H1 (cell line): ENCODE results near the gene THRB. TPM values are rescaled to one million over a fixed set of nuclear protein-coding genes. Genes with fewer than 3 reads are reported as not detected.

Experiments
- ASH2L ChIP-seq: fragments of 200-600, 300-600 bp; sonication (generic); IDR thresholded peaks from one replicate; pipeline ENCODE4 v1.7.1; 2017; ENCODE audit warnings: low read length
- CREB1 ChIP-seq: IDR thresholded peaks from 2 replicates; pipeline ENCODE4 v1.6.1; 2012; ENCODE audit warnings: inconsistent platforms
- KDM4A ChIP-seq: IDR thresholded peaks from one replicate; pipeline ENCODE4 v1.7.1; 2012; ENCODE audit warnings: low read depth, mild to moderate bottlenecking, moderate library complexity, low read length, inconsistent platforms; ENCODE audit not compliant: severe bottlenecking
- POLR2A ChIP-seq, 2 experiments: IDR thresholded peaks; 1 replicate in 1 of 2; 2 replicates in 1 of 2; pipeline ENCODE4 v1.6.1; 2011; ENCODE audit warnings: low read depth in 2 of 2, low read length in 2 of 2, mild to moderate bottlenecking in 2 of 2; ENCODE audit errors: control extremely low read depth in 1 of 2
- RBBP5 ChIP-seq: IDR thresholded peaks from 2 replicates; pipeline ENCODE4 v1.7.1; 2012; ENCODE audit warnings: low read depth, mild to moderate bottlenecking, inconsistent platforms, low read length, moderate library complexity, borderline replicate concordance
- SIN3A ChIP-seq, 2 experiments: IDR thresholded peaks in 1 of 2; conservative IDR thresholded peaks in 1 of 2; 2 replicates each; pipeline ENCODE4 v1.6.1; 2011 to 2012; ENCODE audit warnings: low read length in 2 of 2, improper control_type of control experiment in 1 of 2, low read depth in 1 of 2, mild to moderate bottlenecking in 1 of 2
- SP2 ChIP-seq: IDR thresholded peaks from 2 replicates; pipeline ENCODE4 v1.6.1; 2012; ENCODE audit warnings: mild to moderate bottlenecking, low read length, inconsistent platforms
- SP4 ChIP-seq: IDR thresholded peaks from 2 replicates; pipeline ENCODE4 v1.6.1; 2012; ENCODE audit warnings: low read length, inconsistent platforms
- TBP ChIP-seq: IDR thresholded peaks from 2 replicates; pipeline ENCODE4 v1.6.1; 2011; ENCODE audit warnings: low read depth, low read length, improper control_type of control experiment
- ZNF274 ChIP-seq: IDR thresholded peaks from 2 replicates; pipeline ENCODE4 v1.7.0; 2012; ENCODE audit warnings: low read length, borderline replicate concordance; ENCODE audit errors: extremely low read depth
- polyA plus RNA-seq, 7 experiments: library from polyadenylated mRNA; depleted of rRNA in 3 of 7; stranded (reverse) in 5 of 7; unstranded in 2 of 7; fragments of >200 nt in 5 of 7; fragments of 200-250 nt in 2 of 7; gene quantifications; 1 replicate in 5 of 7; 2 replicates in 1 of 7; 4 replicates in 1 of 7; pipeline versions ENCODE4 v1.2.1 to v1.2.3, GENCODE V29; 2011 to 2013; ENCODE audit warnings: missing spikeins in 2 of 7, mixed read lengths in 2 of 7
- total RNA-seq: library from RNA; stranded (reverse); fragmentation: NEBNext Ultra II Directional; extraction: Animal tissue kit (Norgen Biotek cat#: 25700); gene quantifications from 2 replicates; pipeline ENCODE4 v1.2.1, GENCODE V29; 2021
- TF ChIP-seq, protein P1 (sequence below), 3 experiments: IDR thresholded peaks; 1 replicate in 2 of 3; 2 replicates in 1 of 3; pipeline versions ENCODE4 v1.5.1 to v1.6.1; 2011; ENCODE audit warnings: low read length in 3 of 3, mild to moderate bottlenecking in 3 of 3, inconsistent platforms in 2 of 3, low read depth in 1 of 3, moderate library complexity in 1 of 3; ENCODE audit not compliant: insufficient read depth in 1 of 3; ENCODE audit errors: control extremely low read depth in 1 of 3

Gene THRB
- total and polyA plus RNA-seq, 2 of the 8 experiments (the other 6 are each of a cell fraction or from before 2014, with no cell fraction given) = 0.98 to 3.9 TPM

DNA sequence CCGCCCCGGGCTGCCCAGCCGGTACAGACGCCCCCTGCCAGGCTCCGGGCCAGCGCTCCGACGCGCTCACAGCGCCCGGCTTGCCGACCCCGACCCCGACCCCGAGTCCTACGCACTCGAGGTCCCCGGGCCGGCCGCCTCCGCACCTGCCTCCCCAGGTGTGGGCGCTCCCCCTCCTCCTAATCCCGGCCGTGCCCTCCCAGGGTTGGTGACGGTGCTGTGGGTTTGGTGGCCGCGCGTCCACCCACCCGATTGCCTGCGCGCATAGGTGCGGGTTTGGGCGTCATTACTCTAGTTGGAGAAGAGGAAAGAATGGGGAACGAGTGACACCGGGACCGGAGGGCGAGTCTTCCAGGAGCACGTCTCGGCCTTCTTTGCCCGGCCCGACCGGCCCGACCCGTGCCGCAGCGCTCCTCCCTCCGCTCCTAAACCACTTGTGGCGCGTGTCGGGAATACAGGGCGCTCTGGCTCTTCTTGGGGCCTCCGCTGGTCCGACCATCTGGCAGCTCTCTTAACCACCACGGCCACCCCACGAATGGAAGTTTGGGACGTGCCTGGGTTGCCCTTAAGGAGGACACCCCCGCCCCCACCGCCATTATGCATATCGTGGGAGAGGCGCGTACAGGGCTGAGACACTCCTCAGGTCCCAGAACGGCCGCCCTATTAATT is 810 bp upstream of the THRB start (continued):
- TF ChIP-seq, protein P1, sequence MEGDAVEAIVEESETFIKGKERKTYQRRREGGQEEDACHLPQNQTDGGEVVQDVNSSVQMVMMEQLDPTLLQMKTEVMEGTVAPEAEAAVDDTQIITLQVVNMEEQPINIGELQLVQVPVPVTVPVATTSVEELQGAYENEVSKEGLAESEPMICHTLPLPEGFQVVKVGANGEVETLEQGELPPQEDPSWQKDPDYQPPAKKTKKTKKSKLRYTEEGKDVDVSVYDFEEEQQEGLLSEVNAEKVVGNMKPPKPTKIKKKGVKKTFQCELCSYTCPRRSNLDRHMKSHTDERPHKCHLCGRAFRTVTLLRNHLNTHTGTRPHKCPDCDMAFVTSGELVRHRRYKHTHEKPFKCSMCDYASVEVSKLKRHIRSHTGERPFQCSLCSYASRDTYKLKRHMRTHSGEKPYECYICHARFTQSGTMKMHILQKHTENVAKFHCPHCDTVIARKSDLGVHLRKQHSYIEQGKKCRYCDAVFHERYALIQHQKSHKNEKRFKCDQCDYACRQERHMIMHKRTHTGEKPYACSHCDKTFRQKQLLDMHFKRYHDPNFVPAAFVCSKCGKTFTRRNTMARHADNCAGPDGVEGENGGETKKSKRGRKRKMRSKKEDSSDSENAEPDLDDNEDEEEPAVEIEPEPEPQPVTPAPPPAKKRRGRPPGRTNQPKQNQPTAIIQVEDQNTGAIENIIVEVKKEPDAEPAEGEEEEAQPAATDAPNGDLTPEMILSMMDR (IDR thresholded peaks at IDR 0.05; ENCODE audit: control extremely low read depth in 1 of 3, insufficient read depth in 1 of 3, low read depth in 1 of 3, low read length in 3 of 3) = peak in 1 of 3 experiments; percentile 7; a peak in 1 of 4 replicates
- TF ChIP-seq POLR2A (IDR thresholded peaks at IDR 0.05; ENCODE audit: control extremely low read depth in 1 of 2, low read depth in 2 of 2, low read length in 2 of 2) (no peak), SP2 (no peak), TBP (peak; percentile 58; the same call in 1 of the 2 replicates), SP4 (no peak), RBBP5 (peak; percentile 60; the same call in 1 of the 2 replicates), ZNF274 (no peak), CREB1 (no peak; the same call in 1 of the 2 replicates), ASH2L (peak; percentile 85), SIN3A (conservative IDR thresholded peaks at IDR 0.05 in 1 of 2, IDR thresholded peaks at IDR 0.05 in 1 of 2; ENCODE audit: low read depth in 1 of 2, low read length in 2 of 2) (no peak), KDM4A (peak; percentile 83)
